GM12801 (cell line): ENCODE data around the gene GPR146.

Experiments
- TF ChIP-seq, protein P1 (sequence below): IDR thresholded peaks from one replicate; pipeline ENCODE4 v1.5.1; 2011; ENCODE audit warnings: control low read depth; ENCODE audit not compliant: insufficient read length; ENCODE audit errors: extremely low read depth

Gene GPR146

DNA sequence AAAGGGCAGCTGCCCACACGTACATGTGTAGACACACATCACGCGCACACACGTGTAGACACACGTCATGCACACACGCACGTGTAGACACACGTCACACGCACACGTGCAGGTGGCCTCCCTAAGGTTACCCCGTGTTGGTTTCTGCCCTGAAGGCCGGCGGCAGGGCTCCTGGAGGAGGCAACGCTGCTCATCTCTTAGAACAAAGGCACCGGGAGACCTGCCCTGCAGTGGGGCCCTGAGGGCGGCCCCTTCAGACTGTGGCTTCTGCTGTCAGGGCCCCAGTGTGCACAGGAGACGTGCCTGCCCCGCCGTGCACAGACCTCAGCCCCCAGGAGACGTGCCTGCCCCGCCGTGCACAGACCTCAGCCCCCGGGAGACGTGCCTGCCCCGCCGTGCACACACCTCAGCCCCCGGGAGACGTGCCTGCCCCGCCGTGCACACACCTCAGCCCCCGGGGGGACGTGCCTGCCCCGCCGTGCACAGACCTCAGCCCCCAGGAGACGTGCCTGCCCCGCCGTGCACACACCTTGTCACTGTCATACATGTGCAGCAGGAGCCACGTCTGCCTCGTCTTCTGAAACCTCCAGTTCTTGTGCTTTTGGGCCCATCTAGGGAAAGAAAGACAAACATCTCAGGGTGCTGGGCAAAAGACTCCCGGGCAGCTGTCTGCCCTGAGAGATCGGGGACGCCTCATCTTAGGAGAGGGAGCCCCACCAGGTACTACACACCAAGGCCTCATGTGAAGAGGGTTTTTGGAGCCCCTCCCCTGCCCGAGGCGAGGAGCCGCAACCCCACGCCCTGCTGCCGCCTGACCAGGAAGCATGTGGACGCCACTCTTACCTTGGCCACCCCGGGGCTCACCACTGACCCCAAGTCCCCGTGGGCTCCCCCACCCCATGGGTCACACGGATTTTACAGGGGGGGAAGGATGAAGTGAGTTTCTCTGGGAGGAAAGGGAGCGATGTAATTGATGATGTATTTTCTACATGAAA lies 44.1 kb upstream of the GPR146 start:
- TF ChIP-seq, protein P1, sequence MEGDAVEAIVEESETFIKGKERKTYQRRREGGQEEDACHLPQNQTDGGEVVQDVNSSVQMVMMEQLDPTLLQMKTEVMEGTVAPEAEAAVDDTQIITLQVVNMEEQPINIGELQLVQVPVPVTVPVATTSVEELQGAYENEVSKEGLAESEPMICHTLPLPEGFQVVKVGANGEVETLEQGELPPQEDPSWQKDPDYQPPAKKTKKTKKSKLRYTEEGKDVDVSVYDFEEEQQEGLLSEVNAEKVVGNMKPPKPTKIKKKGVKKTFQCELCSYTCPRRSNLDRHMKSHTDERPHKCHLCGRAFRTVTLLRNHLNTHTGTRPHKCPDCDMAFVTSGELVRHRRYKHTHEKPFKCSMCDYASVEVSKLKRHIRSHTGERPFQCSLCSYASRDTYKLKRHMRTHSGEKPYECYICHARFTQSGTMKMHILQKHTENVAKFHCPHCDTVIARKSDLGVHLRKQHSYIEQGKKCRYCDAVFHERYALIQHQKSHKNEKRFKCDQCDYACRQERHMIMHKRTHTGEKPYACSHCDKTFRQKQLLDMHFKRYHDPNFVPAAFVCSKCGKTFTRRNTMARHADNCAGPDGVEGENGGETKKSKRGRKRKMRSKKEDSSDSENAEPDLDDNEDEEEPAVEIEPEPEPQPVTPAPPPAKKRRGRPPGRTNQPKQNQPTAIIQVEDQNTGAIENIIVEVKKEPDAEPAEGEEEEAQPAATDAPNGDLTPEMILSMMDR: no peak

DNA sequence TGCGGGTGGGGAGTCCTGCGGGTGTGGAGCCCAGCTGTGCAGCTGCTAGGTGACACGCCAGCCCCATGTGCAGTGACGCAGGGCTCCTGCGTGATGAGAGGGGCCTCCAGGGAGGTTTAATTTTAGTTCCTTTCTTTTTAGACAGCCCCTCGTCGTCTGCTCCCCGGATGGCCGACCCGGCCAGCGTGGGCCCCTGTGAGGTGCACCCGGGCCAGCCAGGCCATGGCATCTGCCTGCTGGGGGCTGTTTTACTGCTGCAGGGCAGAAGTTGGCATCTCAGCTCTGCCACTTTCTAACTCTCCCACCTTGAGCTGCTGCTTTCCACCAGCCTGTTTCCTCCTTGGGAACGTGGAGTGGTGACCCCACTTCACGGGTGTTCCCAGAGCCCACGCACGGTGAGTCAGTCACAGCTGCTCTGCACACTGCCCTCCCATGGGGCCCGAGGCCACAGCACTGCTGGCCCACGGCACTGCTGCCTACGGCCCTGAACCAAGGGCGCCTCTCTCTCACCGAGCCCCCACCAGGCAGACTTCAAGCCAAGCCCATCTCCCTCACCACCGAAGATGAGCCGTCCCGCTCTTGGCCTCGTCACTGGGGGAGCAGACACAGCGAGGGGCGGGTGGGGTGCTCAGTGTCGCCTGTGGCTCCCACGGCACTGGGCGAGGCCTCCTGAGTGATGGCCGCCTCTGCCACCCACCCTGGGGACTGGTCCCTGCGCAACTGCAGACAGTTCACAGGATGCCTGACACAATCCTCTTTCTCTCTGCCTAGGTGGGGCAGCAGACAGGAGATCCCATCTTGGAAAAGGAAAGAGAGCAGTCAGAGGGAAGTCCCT lies 40.1 kb upstream of the GPR146 start:
- TF ChIP-seq, protein P1: no peak

DNA sequence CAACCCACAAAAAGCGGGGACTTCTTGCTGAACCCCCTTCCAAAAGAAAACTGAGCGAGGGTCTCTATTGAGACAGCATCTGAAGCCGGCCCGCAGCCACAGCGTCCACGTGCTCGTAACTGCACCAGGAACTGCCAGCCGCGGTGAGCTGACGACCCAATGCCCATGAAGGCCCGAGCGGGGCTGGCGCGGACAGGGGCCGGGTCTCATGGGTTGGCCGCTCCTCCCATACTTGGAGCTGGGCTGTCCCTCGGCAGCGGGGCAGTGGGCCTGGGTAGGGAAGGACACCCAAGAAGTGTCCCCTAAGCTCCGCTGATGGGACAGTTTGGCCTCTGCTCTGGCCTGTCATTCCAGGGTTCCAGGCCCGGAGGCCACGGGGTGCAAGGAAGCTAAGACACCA lies 39.0 kb upstream of the GPR146 start:
- TF ChIP-seq, protein P1: no peak

DNA sequence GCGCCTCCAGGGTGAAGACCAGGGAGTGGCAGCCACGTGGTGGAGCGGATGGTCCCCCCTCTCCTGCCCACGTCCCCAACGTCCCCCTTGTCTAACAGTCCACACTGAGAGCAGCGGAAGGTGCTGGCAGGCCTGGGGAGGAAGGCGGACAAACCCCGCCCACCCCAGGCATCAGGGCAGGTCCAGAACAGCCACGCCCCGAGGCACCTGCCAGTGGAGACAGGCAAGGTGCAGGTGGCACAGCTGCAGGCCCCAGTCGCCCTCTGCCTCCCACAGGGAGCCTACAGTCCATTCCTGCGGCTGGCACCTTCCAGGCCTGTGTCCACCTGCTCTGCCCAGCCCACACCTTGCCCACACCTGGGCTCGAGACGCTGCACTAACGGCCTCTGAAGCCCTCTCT lies 36.4 kb upstream of the GPR146 start:
- TF ChIP-seq, protein P1: no peak

DNA sequence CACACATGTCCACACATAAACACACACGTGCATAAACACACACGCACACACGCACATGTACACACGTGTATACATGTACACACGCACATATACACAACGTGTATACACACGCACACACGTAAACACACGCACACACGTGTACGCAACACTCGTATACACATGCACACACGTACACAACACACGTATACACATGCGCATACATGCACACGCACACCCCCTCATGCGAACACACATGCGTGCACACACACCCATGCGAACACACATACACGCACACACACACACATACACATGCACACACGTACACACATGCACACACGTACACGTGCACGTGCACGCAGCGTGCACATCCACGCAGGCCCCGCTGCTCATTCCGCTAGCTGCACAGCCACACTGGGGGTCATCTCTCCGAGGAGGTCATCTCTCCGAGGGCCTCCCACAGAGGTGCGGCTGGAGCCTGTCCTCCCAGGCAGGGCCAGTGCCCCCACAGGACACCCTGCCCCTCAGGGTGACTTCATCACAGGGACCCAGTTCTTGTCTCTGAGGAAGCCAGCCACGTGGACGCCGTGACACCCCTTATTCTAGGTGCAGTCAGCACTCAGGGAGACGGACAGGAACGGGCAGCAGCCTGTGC lies 35.5 kb upstream of the GPR146 start:
- TF ChIP-seq, protein P1: no peak

DNA sequence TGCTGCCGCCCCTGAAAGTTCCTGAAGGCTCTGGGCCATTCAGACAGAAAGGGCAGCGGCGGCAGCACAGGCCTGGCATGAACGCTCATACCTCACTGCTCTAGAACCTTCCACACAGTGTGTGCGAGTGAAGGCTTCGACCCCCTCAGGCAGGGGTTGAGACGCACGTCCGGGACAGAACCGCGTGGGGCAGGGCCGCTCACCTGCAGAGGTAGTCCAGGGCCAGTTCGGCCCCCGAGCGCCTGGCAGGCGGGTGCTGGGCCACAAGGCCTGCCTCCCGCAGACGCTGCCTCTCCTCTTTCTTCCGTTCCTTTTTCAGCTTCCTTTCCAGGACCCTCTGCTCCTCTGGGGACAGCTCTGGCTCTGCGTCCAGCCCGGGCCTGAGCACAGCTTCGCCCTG lies 34.6 kb upstream of the GPR146 start:
- TF ChIP-seq, protein P1: no peak

DNA sequence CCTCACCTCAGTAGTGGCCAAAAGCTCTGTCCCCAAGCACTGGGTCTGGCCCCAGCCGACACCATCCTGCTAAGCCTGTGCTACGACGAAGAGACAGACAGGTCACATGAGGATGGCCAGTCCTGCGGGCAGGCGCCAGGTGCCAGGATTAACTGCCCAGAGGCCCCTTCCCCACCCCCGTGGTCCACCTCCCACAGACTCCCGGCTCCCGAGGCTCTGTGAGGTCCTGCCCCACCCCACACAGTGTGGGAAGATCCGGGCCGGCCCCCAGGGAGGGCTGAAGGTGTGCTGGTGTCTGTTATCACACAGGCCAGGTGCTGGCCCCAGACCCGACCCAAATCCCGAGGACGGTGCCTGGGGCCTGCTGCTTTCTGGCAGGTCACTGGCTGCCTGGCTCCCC lies 34.1 kb upstream of the GPR146 start:
- TF ChIP-seq, protein P1: no peak
